ENCODE data around the gene KIF3C.
"Not testable (repeated sequence)": the region's sequence is repeated elsewhere in the genome, so short reads cannot be mapped to it uniquely, and the experiment has no call there.

KIF3C gene

GRCh38 chr2:25982273-25982967 lies at the start of gene KIF3C:
Gene KIF3C (minus strand): TSS chr2:25982497. CDS start chr2:25981917, 580 bp downstream.
- DNase-seq (ENCODE audit: low read depth in 3 of 3) = peak; percentile 45 to 50 (median 48)

- DNase-seq (ENCODE audit: low read depth in 3 of 3) = not testable (repeated sequence)
Measured at GRCh38 chr2:26028083-26028482, 45.8 kb upstream of the KIF3C start.

GRCh38 chr2:26025509-26025908 lies 43.2 kb upstream of the KIF3C start:
- DNase-seq (ENCODE audit: low read depth in 3 of 3) = no peak

GRCh38 chr2:26024260-26024659 lies 42.0 kb upstream of the KIF3C start:
- no peak for DNase-seq (ENCODE audit: low read depth in 3 of 3)

GRCh38 chr2:26020231-26020640 lies 37.9 kb upstream of the KIF3C start:
- no peak for DNase-seq (ENCODE audit: low read depth in 3 of 3)

GRCh38 chr2:26018184-26019055 lies 36.1 kb upstream of the KIF3C start:
- DNase-seq (ENCODE audit: low read depth in 3 of 3) = no peak

GRCh38 chr2:26017464-26018183 lies 35.3 kb upstream of the KIF3C start:
- DNase-seq (ENCODE audit: low read depth in 3 of 3) = no peak

GRCh38 chr2:26016706-26017045 lies 34.4 kb upstream of the KIF3C start:
- DNase-seq (ENCODE audit: low read depth in 3 of 3) = not testable (repeated sequence)

GRCh38 chr2:26016012-26016705 lies 33.9 kb upstream of the KIF3C start:
- no peak for DNase-seq (ENCODE audit: low read depth in 3 of 3)

- no peak for DNase-seq (ENCODE audit: low read depth in 3 of 3)
Measured at GRCh38 chr2:26013668-26014067, 31.4 kb upstream of the KIF3C start.

- DNase-seq (ENCODE audit: low read depth in 3 of 3) = no peak
Measured at GRCh38 chr2:26011990-26012856, 29.9 kb upstream of the KIF3C start.

GRCh38 chr2:26011609-26011989 lies 29.3 kb upstream of the KIF3C start:
- no peak for DNase-seq (ENCODE audit: low read depth in 3 of 3)

GRCh38 chr2:26010943-26011342 lies 28.6 kb upstream of the KIF3C start:
- no peak for DNase-seq (ENCODE audit: low read depth in 3 of 3)

- no peak for DNase-seq (ENCODE audit: low read depth in 3 of 3)
Measured at GRCh38 chr2:26009567-26009963, 27.3 kb upstream of the KIF3C start.

- DNase-seq (ENCODE audit: low read depth in 3 of 3) = no peak
Measured at GRCh38 chr2:26008851-26009566, 26.7 kb upstream of the KIF3C start.

- DNase-seq (ENCODE audit: low read depth in 3 of 3) = no peak
Measured at GRCh38 chr2:26008095-26008494, 25.8 kb upstream of the KIF3C start.

- no peak for DNase-seq (ENCODE audit: low read depth in 3 of 3)
Measured at GRCh38 chr2:26002632-26003310, 20.5 kb upstream of the KIF3C start.

- no peak for DNase-seq (ENCODE audit: low read depth in 3 of 3)
Measured at GRCh38 chr2:26001743-26002351, 19.6 kb upstream of the KIF3C start.

- no peak for DNase-seq (ENCODE audit: low read depth in 3 of 3)
Measured at GRCh38 chr2:26000561-26001082, 18.3 kb upstream of the KIF3C start.
